ENCODE measurements around the gene ATP8B4.
"Not testable (repeated sequence)": the region's sequence is repeated elsewhere in the genome, so short reads cannot be mapped to it uniquely, and the experiment has no call there.

Gene ATP8B4

DNA sequence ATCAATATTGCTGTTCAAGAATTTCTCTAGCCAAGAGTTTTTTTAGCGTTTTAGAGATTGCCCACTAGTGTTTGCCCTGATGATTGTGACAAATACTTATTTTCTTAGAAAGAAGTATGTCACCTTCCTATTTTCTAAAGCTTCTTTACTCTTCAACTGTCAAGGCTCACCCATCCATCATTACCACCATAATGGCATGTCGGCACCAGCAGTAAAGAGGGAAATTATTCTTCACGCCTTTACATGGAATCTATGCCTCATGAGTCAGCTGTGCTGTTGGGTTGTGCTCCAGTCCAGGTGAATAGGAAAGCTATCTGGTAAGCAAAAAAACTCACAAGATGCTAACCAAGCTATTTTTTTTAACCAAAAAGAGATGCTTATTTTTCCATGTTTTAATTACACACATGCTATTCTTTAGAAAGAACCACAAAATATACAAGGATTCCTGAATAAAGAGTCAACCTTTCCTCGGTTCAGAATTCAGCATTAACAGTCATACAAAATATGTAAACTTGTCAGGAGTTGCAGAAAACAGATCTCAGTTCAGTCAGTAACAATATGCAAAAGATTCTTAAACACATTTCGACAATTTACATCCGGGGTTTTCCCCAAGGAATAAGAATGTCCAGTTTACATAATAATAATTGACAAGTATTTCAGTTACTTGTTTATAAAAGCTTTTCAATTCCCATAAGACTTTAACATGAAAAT lies 128.0 kb downstream of the ATP8B4 start:
- no peak for DNase-seq

- no peak for DNase-seq
Observed at GRCh38 chr15:49989498-49989897, 129.5 kb downstream of the ATP8B4 start.

GRCh38 chr15:49988766-49989165 lies 130.3 kb downstream of the ATP8B4 start:
- DNase-seq = no peak

- no peak for DNase-seq
Observed at GRCh38 chr15:49987896-49988295, 131.1 kb downstream of the ATP8B4 start.

GRCh38 chr15:49987198-49987785 lies 131.7 kb downstream of the ATP8B4 start:
- DNase-seq = no peak

DNA sequence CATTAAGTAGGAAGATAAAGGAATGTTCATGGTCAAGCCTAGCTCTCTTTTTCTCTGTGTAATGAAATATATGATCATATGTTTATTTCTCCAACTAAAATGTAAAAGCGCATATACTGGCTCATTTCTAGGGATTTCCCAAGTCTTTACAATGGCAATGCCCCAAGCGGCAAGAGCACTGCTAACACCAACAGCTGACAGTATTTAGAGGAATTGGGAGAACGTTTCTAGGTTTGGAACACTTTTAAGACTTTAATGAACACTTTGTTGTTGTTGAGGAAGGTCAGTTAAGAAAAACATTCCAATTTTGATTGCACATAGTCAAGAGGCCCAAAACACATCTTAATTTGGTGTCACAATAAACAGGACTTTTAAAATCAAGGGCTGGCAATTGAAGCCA lies 132.7 kb downstream of the ATP8B4 start:
- DNase-seq = no peak

GRCh38 chr15:49985463-49985862 lies 133.6 kb downstream of the ATP8B4 start:
- no peak for DNase-seq

DNA sequence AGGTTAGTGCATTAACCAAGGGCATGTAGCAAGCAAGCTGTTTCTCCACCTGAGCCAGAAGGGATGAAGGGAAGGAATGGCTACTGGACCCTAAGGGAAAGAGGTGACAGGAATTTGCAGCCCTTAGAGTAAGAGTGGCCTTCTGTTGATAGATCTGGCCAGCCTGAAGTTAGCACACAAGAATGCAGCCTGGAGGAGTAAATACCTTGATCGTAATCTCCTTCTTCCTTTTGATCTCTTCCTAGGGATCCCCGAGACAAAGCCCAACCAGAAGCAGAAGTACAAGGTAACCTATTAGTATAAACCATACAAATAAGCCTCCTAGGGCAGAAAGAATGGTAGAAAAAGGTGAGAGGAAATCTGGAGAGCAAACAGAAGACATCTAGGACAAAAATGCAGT lies 134.6 kb downstream of the ATP8B4 start:
- DNase-seq = no peak

DNA sequence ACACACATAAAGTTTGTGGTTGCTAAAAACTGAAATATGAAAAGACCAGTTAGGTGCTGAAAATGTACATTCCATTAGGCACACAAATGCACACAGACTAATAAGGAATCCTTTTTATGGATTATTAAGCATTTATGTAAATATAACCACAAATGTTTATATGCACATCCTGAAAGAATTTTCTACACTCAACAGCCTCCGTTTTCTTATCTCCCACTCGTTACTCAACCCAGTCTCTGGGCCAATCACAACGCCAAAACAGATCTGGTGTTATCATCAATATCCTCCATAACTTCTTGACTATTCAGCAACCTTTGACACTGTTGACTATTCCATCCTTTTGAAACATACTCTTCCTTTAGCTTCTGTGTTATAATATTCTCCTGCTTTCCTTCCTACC lies 136.4 kb downstream of the ATP8B4 start:
- DNase-seq = no peak

DNA sequence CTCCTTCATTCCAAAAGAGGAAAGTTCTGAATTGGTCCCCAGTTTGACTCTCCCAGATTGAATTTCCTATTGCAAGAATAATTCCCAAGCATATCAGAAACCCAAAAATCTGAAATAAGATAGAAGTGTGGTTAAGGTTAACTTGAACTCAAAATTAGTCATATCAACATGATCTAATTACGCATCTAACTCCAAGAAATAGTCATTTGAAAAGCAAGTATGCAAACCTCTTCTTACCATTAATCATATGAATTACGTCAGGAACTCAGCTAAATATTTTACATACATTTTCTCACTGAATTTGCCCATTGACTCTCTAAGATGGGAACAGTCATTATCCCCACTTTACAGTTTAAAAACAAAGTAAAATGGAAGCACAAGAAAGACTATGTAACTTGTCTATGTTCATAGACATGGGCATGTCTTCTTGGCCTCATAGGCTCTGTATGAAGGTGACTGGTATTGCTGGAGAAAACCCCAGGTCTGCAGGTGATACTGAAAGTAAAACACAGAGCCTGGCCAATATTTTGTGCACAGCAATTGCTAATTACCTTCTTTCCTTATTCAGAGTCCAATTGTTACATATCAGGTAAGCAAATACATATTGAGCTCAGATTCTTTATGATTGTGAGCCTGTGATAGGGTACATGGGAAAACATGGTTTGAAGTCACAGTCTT lies 139.2 kb downstream of the ATP8B4 start:
- DNase-seq = no peak

- no peak for DNase-seq
Observed at GRCh38 chr15:49978121-49978520, 140.9 kb downstream of the ATP8B4 start.

- DNase-seq = no peak
Observed at GRCh38 chr15:49977306-49977705, 141.7 kb downstream of the ATP8B4 start.

GRCh38 chr15:49964551-49964950 lies 154.5 kb downstream of the ATP8B4 start:
- no peak for DNase-seq

- no peak for DNase-seq
Observed at GRCh38 chr15:49964061-49964460, 155.0 kb downstream of the ATP8B4 start.

- DNase-seq = not testable (repeated sequence)
Observed at GRCh38 chr15:49963033-49963772, 155.8 kb downstream of the ATP8B4 start.

DNA sequence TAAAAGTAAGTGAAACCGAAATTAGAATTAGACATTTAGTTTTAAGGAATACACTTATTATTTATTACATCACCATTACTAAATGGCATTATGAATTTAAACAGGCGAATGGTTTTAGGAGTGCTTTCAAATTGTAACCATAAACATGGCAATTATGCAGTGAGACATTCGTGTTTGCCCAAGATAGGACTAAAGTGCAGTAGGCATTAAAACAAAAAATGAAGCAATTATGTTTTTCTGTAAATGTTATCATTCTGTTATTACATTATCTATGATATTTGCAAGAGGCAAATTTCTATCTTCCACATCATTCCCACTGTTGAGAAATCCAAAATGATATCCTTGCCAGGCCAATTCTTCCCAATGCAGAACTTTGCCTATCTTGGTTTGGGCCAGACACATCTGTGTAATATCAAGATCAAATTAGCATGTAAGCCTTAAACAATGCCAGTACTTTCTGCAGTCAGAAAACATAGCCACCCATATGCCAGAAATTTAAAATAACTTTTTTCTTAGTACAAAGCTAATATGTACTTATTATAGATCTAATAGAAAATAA lies 156.9 kb downstream of the ATP8B4 start:
- no peak for DNase-seq

DNA sequence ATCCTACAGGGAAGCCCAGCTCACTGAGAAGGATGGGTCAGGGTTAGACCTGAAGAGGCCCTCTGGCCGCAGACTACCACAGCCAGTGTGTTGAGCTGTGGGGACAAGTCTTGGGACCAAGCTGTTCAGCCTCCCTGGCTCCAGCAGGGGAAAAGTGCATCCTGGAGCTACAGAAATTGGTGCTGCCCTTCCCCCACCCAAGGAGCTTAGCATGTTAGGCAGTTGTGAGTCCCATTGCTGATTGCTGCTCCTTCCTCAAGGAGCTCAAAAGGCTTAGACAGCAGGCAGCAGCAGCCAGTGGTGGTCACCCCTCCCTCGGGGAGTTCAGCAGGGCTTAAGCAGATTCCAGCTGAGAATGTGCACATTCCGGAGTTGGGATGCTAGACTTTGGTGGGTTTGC lies 165.6 kb downstream of the ATP8B4 start:
- DNase-seq = no peak

- no peak for DNase-seq
Observed at GRCh38 chr15:49946681-49947080, 172.4 kb downstream of the ATP8B4 start.

DNA sequence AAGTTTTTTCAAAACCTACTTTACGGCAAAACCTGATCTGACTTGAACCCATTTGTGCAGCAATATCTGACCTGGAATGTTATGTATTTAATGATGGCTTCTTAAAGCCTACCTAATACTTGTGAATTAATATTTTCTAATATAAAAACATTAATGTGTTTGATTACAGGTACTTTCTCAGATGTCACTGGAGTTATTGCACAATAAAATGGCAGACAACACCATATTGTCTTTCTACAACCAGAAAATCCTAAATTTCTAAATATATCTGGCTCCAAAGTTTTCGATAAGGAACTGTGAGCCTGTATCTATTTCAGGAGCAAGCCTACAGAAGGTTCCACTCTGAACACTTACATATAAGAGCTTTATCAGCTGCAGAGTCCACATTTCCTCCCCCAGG lies 184.5 kb downstream of the ATP8B4 start:
- DNase-seq = no peak

GRCh38 chr15:49927189-49927861 lies 191.7 kb downstream of the ATP8B4 start:
- no peak for DNase-seq

GRCh38 chr15:49926740-49927139 lies 192.3 kb downstream of the ATP8B4 start:
- no peak for DNase-seq

GRCh38 chr15:49923671-49924070 lies 195.4 kb downstream of the ATP8B4 start:
- no peak for DNase-seq

DNA sequence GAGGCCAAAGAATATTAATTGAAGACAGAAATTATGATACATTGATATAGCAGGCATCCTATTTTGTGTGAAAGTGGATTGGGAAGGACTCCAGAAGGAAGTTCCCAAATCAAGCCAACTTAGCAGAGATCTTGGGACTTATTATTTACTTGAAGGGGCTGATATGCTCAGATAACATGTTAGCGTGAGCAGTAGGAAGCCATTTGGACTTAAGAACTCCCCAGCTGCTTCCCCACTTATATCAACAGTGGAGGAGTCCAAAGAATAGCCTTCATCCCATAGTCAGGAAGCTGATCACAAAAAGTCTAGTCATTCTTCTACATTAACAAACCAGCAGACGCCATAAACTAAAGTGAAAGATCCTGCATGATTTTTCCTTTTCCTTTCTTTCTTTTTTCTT lies 200.0 kb downstream of the ATP8B4 start:
- no peak for DNase-seq
